Ishikawa (cell line): ENCODE results near the gene RNF217.

ENCODE experiments used
- CEBPB ChIP-seq: IDR thresholded peaks from 2 replicates; pipeline ENCODE4 v1.6.1; 2012
- CREB1 ChIP-seq: IDR thresholded peaks from 2 replicates; pipeline ENCODE4 v1.6.1; 2012; ENCODE audit warnings: low read depth
- EGR1 ChIP-seq: IDR thresholded peaks from 2 replicates; pipeline ENCODE4 v1.6.1; 2012
- EP300 ChIP-seq: IDR thresholded peaks from 2 replicates; pipeline ENCODE4 v1.6.1; 2012; ENCODE audit warnings: borderline replicate concordance
- FOXM1 ChIP-seq: IDR thresholded peaks from 2 replicates; pipeline ENCODE4 v1.6.1; 2012; ENCODE audit warnings: low read depth, borderline replicate concordance
- MAX ChIP-seq: IDR thresholded peaks from 2 replicates; pipeline ENCODE4 v1.6.1; 2012
- NFIC ChIP-seq: IDR thresholded peaks from 2 replicates; pipeline ENCODE4 v1.6.1; 2012
- RAD21 ChIP-seq: IDR thresholded peaks from 2 replicates; pipeline ENCODE4 v1.6.1; 2012; ENCODE audit warnings: low read depth
- REST ChIP-seq: IDR thresholded peaks from 2 replicates; pipeline ENCODE4 v1.6.1; 2012; ENCODE audit warnings: low read depth, mild to moderate bottlenecking
- TAF1 ChIP-seq: IDR thresholded peaks from 2 replicates; pipeline ENCODE4 v1.6.1; 2012; ENCODE audit warnings: low read depth, mild to moderate bottlenecking
- TCF12 ChIP-seq: IDR thresholded peaks from 2 replicates; pipeline ENCODE4 v1.6.1; 2012; ENCODE audit warnings: low read depth
- TEAD4 ChIP-seq: IDR thresholded peaks from 2 replicates; pipeline ENCODE4 v1.6.1; 2012
- USF1 ChIP-seq: IDR thresholded peaks from 2 replicates; pipeline ENCODE4 v1.6.1; 2012
- YY1 ChIP-seq: IDR thresholded peaks from 2 replicates; pipeline ENCODE4 v1.6.1; 2012; ENCODE audit warnings: low read depth
- ZBTB7A ChIP-seq: IDR thresholded peaks from 2 replicates; pipeline ENCODE4 v1.6.1; 2012; ENCODE audit warnings: low read depth

RNF217 gene

GRCh38 chr6:125123051-125123450, 160.8 kb downstream of the RNF217 start:
- TF ChIP-seq FOXM1 (no peak), RAD21 (no peak), EGR1 (no peak), MAX (no peak), CEBPB (no peak), CREB1 (no peak), TAF1 (no peak), TCF12 (no peak), TEAD4 (no peak), REST (no peak), USF1 (no peak), YY1 (no peak), EP300 (no peak), NFIC (no peak), ZBTB7A (no peak)

GRCh38 chr6:125123468-125124048, 161.3 kb downstream of the RNF217 start:
- TF ChIP-seq TEAD4: no peak

- TF ChIP-seq REST: no peak
These were observed 161.9 kb downstream of the RNF217 start for GRCh38 chr6:125124049-125124669.

- TF ChIP-seq RAD21 (no peak), TCF12 (no peak), MAX (no peak), EP300 (no peak), REST (no peak), CREB1 (no peak)
These were observed 167.1 kb downstream of the RNF217 start for GRCh38 chr6:125129354-125129753.

- TF ChIP-seq CEBPB (no peak), YY1 (no peak), RAD21 (no peak), ZBTB7A (no peak), MAX (no peak), REST (no peak), NFIC (no peak), USF1 (no peak), CREB1 (no peak), TAF1 (no peak), EGR1 (no peak), TCF12 (no peak)
These were observed 169.8 kb downstream of the RNF217 start for GRCh38 chr6:125132058-125132457.
